Activated T-helper 1 cell treated with anti-CD3 and anti-CD28 coated beads, Interleukin-2, amount 50 U/mL, for 16 hours (primary cell): ENCODE results near the gene SBSN.

Source experiments
- DNase-seq, 2 donors: peaks; one replicate each; pipeline ENCODE4 v3.0.0-alpha.2; 2020; ENCODE audit warnings: low read depth in 1 of 2, low spot score in 1 of 2

Gene SBSN

GRCh38 chr19:35528218-35529038, at the start of gene SBSN:
Gene SBSN (minus strand): TSS chr19:35528311. CDS start chr19:35528281, 30 bp downstream.
- no peak for DNase-seq

GRCh38 chr19:35571406-35571965, 43.4 kb upstream of the SBSN start:
- DNase-seq = no peak

- no peak for DNase-seq
Observed at GRCh38 chr19:35569281-35569781, 41.2 kb upstream of the SBSN start.

- no peak for DNase-seq
Observed at GRCh38 chr19:35566738-35567137, 38.6 kb upstream of the SBSN start.

GRCh38 chr19:35565016-35565856, 37.1 kb upstream of the SBSN start:
- no peak for DNase-seq

GRCh38 chr19:35563207-35563829, 35.2 kb upstream of the SBSN start, which contains the start of gene ATP4A:
Gene ATP4A (minus strand): TSS chr19:35563658. CDS start chr19:35563629, 29 bp downstream.
- no peak for DNase-seq

- DNase-seq = no peak
Observed at GRCh38 chr19:35562776-35563175, 34.7 kb upstream of the SBSN start.

- no peak for DNase-seq
Observed at GRCh38 chr19:35562336-35562735, 34.2 kb upstream of the SBSN start.

- DNase-seq = no peak
Observed at GRCh38 chr19:35561436-35561835, 33.3 kb upstream of the SBSN start.

- DNase-seq = no peak
Observed at GRCh38 chr19:35560677-35561076, 32.6 kb upstream of the SBSN start.

- no peak for DNase-seq
Observed at GRCh38 chr19:35560271-35560670, 32.2 kb upstream of the SBSN start.

- DNase-seq = no peak
Observed at GRCh38 chr19:35559781-35560180, 31.7 kb upstream of the SBSN start.

- no peak for DNase-seq
Observed at GRCh38 chr19:35559281-35559659, 31.2 kb upstream of the SBSN start.

GRCh38 chr19:35558400-35559280, 30.5 kb upstream of the SBSN start:
- DNase-seq = no peak

GRCh38 chr19:35557539-35558399, 29.7 kb upstream of the SBSN start:
- peak; percentile 12 to 20 for DNase-seq

- DNase-seq = no peak
Observed at GRCh38 chr19:35556846-35557538, 28.9 kb upstream of the SBSN start.

- no peak for DNase-seq
Observed at GRCh38 chr19:35556025-35556590, 28.0 kb upstream of the SBSN start.

GRCh38 chr19:35555301-35556005, 27.3 kb upstream of the SBSN start:
- DNase-seq = no peak
